ENCODE data around the gene GFOD1. TPM values are rescaled to one million over a fixed set of nuclear protein-coding genes. Genes with fewer than 3 reads are reported as not detected.

Gene GFOD1
- total and polyA plus RNA-seq, 4 donors: 9.4 to 30.6 (median 17.6) TPM

- no peaks in the 10 kb centered on the region for H3K9me3 ChIP-seq (ENCODE audit: control insufficient read depth, insufficient read depth, low read length)
- peaks cover 6% of the 10 kb centered on the region for H3K4me1 ChIP-seq (ENCODE audit: control insufficient read depth, insufficient read depth, low read length)
- no peaks in the 10 kb centered on the region for H3K36me3 ChIP-seq (ENCODE audit: control insufficient read depth, insufficient read depth, low read length)
- DNase-seq (ENCODE audit: low read depth in 4 of 6, low spot score in 6 of 6): peak in 1 of 6 donors; percentile 38
- no peak overlapping the region for H3K27ac ChIP-seq (ENCODE audit: low read depth, low read length)
- no peak overlapping the region for H3K4me3 ChIP-seq (ENCODE audit: low read depth, low read length)
- H3K27me3 ChIP-seq (ENCODE audit: control insufficient read depth, insufficient read depth, low read length): no peaks in the 10 kb centered on the region
- no CpG with 5 or more reads among the region's 2 CpGs for WGBS (ENCODE audit: insufficient coverage)
Observed at GRCh38 chr6:13479206-13479800, 8.1 kb downstream of the GFOD1 start.

GRCh38 chr6:13478525-13478966, 8.9 kb downstream of the GFOD1 start:
- H3K4me3 ChIP-seq (ENCODE audit: low read depth, low read length): no peak overlapping the region
- no peaks in the 10 kb centered on the region for H3K9me3 ChIP-seq (ENCODE audit: control insufficient read depth, insufficient read depth, low read length)
- H3K27ac ChIP-seq (ENCODE audit: low read depth, low read length): no peak overlapping the region
- peaks cover 3% of the 10 kb centered on the region for H3K4me1 ChIP-seq (ENCODE audit: control insufficient read depth, insufficient read depth, low read length)
- no peaks in the 10 kb centered on the region for H3K36me3 ChIP-seq (ENCODE audit: control insufficient read depth, insufficient read depth, low read length)
- no peaks in the 10 kb centered on the region for H3K27me3 ChIP-seq (ENCODE audit: control insufficient read depth, insufficient read depth, low read length)
- no peak for DNase-seq (ENCODE audit: low read depth in 4 of 6, low spot score in 6 of 6)
- 49% methylated on average over 3 of the region's 5 CpGs for WGBS (ENCODE audit: insufficient coverage)

DNA sequence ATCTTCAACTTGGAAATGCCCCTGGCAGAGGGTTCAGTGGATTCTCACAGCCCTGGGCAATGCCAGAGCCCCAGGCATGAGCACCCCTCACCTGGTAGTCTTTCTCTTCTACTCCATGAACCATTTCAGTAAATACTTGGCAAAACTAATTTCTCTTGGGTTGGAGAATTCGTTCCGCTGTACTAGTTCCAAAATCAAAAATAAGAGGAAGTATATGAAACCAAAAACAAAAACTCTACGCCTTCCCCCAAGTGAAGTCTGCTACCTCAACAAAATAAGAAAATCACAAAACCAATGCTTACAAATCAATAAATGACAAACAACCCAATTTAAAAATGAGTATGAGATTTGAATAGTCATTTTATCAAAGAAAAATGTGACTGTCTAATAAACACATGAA, 12.6 kb downstream of the GFOD1 start:
- Histone ChIP-seq H3K27ac (ENCODE audit: low read depth, low read length) (no peak overlapping the region), H3K36me3 (ENCODE audit: control insufficient read depth, insufficient read depth, low read length) (no peaks in the 10 kb centered on the region), H3K9me3 (ENCODE audit: control insufficient read depth, insufficient read depth, low read length) (no peaks in the 10 kb centered on the region), H3K4me3 (ENCODE audit: low read depth, low read length) (no peak overlapping the region), H3K27me3 (ENCODE audit: control insufficient read depth, insufficient read depth, low read length) (no peaks in the 10 kb centered on the region), H3K4me1 (ENCODE audit: control insufficient read depth, insufficient read depth, low read length) (peaks cover 16% of the 10 kb centered on the region)
- no CpG with 5 or more reads among the region's 3 CpGs for WGBS (ENCODE audit: insufficient coverage)
- DNase-seq (ENCODE audit: low read depth in 4 of 6, low spot score in 6 of 6): no peak

DNA sequence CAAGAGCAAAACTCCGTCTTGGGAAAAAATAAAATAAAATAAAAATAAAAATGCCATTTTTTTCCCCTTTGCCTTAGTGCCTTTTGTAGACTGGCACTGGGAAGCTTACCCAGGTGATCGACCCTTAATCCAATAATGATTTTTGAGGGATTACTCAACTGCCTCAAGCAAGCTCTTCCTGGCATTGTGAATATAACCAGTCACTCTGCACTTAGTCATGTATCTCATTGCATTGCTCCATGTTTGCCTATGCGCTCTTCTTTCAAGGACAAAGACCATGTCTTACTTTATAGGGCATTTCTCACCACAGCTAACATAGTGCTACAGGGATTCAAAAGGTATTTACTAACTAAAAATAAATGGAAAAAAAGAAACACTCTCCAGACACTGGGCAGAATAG, 13.0 kb downstream of the GFOD1 start:
- Histone ChIP-seq H3K36me3 (ENCODE audit: control insufficient read depth, insufficient read depth, low read length) (no peaks in the 10 kb centered on the region), H3K4me3 (ENCODE audit: low read depth, low read length) (no peak overlapping the region), H3K9me3 (ENCODE audit: control insufficient read depth, insufficient read depth, low read length) (no peaks in the 10 kb centered on the region), H3K27ac (ENCODE audit: low read depth, low read length) (no peak overlapping the region), H3K27me3 (ENCODE audit: control insufficient read depth, insufficient read depth, low read length) (no peaks in the 10 kb centered on the region), H3K4me1 (ENCODE audit: control insufficient read depth, insufficient read depth, low read length) (peaks cover 16% of the 10 kb centered on the region)
- WGBS (ENCODE audit: insufficient coverage): 100% methylated on average over 1 of the region's 3 CpGs
- DNase-seq (ENCODE audit: low read depth in 4 of 6, low spot score in 6 of 6): no peak

DNA sequence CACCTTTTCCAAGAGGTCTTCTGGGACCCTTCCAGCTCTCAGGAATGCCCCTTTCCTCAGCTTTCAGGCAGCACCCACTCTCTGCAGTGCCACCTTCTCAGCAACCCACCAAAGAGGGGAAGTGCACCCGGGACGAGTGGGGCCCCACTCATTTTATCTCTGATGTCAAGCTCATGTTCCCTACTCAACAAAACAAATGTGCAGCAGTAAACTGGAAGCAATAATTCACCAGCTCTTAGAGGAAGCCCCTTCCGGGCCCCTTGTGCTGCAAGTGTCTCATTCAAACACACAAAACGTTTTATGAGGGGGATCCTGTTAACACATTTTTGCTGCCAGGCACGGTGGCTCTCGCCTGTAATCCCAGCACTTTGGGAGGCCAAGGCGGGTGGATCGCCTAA, 13.6 kb downstream of the GFOD1 start:
- DNase-seq (ENCODE audit: low read depth in 4 of 6, low spot score in 6 of 6): no peak
- WGBS (ENCODE audit: insufficient coverage): 33% methylated on average over 4 of the region's 8 CpGs
- Histone ChIP-seq H3K27me3 (ENCODE audit: control insufficient read depth, insufficient read depth, low read length) (no peaks in the 10 kb centered on the region), H3K4me1 (ENCODE audit: control insufficient read depth, insufficient read depth, low read length) (peaks cover 16% of the 10 kb centered on the region), H3K9me3 (ENCODE audit: control insufficient read depth, insufficient read depth, low read length) (no peaks in the 10 kb centered on the region), H3K4me3 (ENCODE audit: low read depth, low read length) (no peak overlapping the region), H3K36me3 (ENCODE audit: control insufficient read depth, insufficient read depth, low read length) (no peaks in the 10 kb centered on the region), H3K27ac (ENCODE audit: low read depth, low read length) (no peak overlapping the region)

GRCh38 chr6:13472976-13473767, 14.2 kb downstream of the GFOD1 start:
- H3K4me1 ChIP-seq (ENCODE audit: control insufficient read depth, insufficient read depth, low read length): peaks cover 16% of the 10 kb centered on the region
- no peak overlapping the region for H3K27ac ChIP-seq (ENCODE audit: low read depth, low read length)
- H3K27me3 ChIP-seq (ENCODE audit: control insufficient read depth, insufficient read depth, low read length): no peaks in the 10 kb centered on the region
- no peaks in the 10 kb centered on the region for H3K9me3 ChIP-seq (ENCODE audit: control insufficient read depth, insufficient read depth, low read length)
- no peak for DNase-seq (ENCODE audit: low read depth in 4 of 6, low spot score in 6 of 6)
- WGBS (ENCODE audit: insufficient coverage): 86% methylated on average over 4 of the region's 5 CpGs
- H3K36me3 ChIP-seq (ENCODE audit: control insufficient read depth, insufficient read depth, low read length): no peaks in the 10 kb centered on the region
- H3K4me3 ChIP-seq (ENCODE audit: low read depth, low read length): no peak overlapping the region

GRCh38 chr6:13472099-13472498, 15.3 kb downstream of the GFOD1 start:
- peaks cover 20% of the 10 kb centered on the region for H3K4me1 ChIP-seq (ENCODE audit: control insufficient read depth, insufficient read depth, low read length)
- 100% methylated on average over 1 of the region's 4 CpGs for WGBS (ENCODE audit: insufficient coverage)
- H3K36me3 ChIP-seq (ENCODE audit: control insufficient read depth, insufficient read depth, low read length): no peaks in the 10 kb centered on the region
- H3K4me3 ChIP-seq (ENCODE audit: low read depth, low read length): no peak overlapping the region
- no peaks in the 10 kb centered on the region for H3K9me3 ChIP-seq (ENCODE audit: control insufficient read depth, insufficient read depth, low read length)
- DNase-seq (ENCODE audit: low read depth in 4 of 6, low spot score in 6 of 6): no peak
- no peak overlapping the region for H3K27ac ChIP-seq (ENCODE audit: low read depth, low read length)
- no peaks in the 10 kb centered on the region for H3K27me3 ChIP-seq (ENCODE audit: control insufficient read depth, insufficient read depth, low read length)

GRCh38 chr6:13471184-13471583, 16.2 kb downstream of the GFOD1 start:
- no peak for DNase-seq (ENCODE audit: low read depth in 4 of 6, low spot score in 6 of 6)
- H3K36me3 ChIP-seq (ENCODE audit: control insufficient read depth, insufficient read depth, low read length): no peaks in the 10 kb centered on the region
- no peaks in the 10 kb centered on the region for H3K9me3 ChIP-seq (ENCODE audit: control insufficient read depth, insufficient read depth, low read length)
- no peaks in the 10 kb centered on the region for H3K27me3 ChIP-seq (ENCODE audit: control insufficient read depth, insufficient read depth, low read length)
- H3K27ac ChIP-seq (ENCODE audit: low read depth, low read length): peak overlapping the region; percentile 45
- no peak overlapping the region for H3K4me3 ChIP-seq (ENCODE audit: low read depth, low read length)
- WGBS (ENCODE audit: insufficient coverage): 100% methylated on average over 1 of the region's 4 CpGs
- H3K4me1 ChIP-seq (ENCODE audit: control insufficient read depth, insufficient read depth, low read length): peaks cover 20% of the 10 kb centered on the region

DNA sequence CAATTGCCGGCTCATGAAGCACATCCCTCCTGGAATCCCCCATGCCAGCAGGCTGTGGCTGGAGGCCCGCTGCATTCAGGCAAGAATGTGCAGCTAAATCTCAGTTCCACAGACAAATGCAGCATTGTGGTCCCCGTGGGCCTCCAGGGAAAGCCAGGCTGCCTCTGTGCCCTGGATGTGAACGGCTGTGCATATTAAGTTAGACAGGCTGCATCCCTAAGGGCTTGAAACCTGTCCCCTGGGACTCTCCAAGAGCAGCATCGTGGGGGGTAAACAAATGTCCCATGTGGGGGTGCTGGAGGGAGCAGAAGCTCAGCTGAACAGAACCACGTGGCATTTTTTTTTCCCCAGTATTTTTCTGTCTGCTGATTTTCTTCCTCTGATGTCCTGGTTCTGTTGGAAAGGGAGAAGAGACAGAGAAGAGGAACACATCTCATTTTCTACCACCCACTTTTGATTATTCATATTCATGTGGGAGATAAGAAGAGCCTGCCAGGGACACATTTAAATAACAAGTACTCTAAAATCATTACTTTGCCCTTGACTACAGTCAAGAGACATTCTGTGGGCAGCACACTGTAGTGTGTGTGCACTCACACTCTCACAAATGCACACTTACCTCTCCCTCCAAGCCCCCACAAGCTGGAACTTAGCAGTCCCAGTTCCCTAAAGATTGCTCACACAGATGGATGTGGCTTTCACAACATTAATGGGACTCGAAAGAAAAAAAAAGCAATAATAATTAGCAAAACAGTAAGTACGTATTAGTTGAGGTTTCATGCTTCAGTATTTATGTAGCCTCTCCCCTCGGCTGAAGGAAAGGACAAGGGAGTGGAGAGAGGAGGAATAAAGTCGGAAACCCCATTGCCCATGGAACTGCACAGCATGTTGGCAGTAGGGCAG, 16.9 kb downstream of the GFOD1 start:
- no peak overlapping the region for H3K4me3 ChIP-seq (ENCODE audit: low read depth, low read length)

More for the DNA sequence above, 16.9 kb downstream of the GFOD1 start:
- Histone ChIP-seq H3K9me3 (ENCODE audit: control insufficient read depth, insufficient read depth, low read length) (no peaks in the 10 kb centered on the region), H3K36me3 (ENCODE audit: control insufficient read depth, insufficient read depth, low read length) (no peaks in the 10 kb centered on the region), H3K27me3 (ENCODE audit: control insufficient read depth, insufficient read depth, low read length) (no peaks in the 10 kb centered on the region), H3K4me1 (ENCODE audit: control insufficient read depth, insufficient read depth, low read length) (peaks cover 20% of the 10 kb centered on the region), H3K27ac (ENCODE audit: low read depth, low read length) (peak overlapping the region; percentile 45)
- 22% methylated on average over 6 of the region's 10 CpGs for WGBS (ENCODE audit: insufficient coverage)
- peak in 4 of 6 donors; percentile 52 to 89 (median 76) for DNase-seq (ENCODE audit: low read depth in 4 of 6, low spot score in 6 of 6)
